NB4 (cell line): ENCODE data around the gene BANP.

Experiments used
- POLR2A ChIP-seq: IDR thresholded peaks from 2 replicates; pipeline ENCODE4 v1.6.1; 2011; ENCODE audit warnings: mild to moderate bottlenecking; ENCODE audit not compliant: insufficient read length; ENCODE audit errors: extremely low read depth
- TF ChIP-seq, protein P1 (sequence below): IDR thresholded peaks from one replicate; pipeline ENCODE4 v1.5.1; 2012; ENCODE audit warnings: low read depth, low read length
- TF ChIP-seq, protein P2 (sequence below): IDR thresholded peaks from 2 replicates; pipeline ENCODE4 v1.6.1; 2011; ENCODE audit warnings: low read depth, low read length

DNA sequence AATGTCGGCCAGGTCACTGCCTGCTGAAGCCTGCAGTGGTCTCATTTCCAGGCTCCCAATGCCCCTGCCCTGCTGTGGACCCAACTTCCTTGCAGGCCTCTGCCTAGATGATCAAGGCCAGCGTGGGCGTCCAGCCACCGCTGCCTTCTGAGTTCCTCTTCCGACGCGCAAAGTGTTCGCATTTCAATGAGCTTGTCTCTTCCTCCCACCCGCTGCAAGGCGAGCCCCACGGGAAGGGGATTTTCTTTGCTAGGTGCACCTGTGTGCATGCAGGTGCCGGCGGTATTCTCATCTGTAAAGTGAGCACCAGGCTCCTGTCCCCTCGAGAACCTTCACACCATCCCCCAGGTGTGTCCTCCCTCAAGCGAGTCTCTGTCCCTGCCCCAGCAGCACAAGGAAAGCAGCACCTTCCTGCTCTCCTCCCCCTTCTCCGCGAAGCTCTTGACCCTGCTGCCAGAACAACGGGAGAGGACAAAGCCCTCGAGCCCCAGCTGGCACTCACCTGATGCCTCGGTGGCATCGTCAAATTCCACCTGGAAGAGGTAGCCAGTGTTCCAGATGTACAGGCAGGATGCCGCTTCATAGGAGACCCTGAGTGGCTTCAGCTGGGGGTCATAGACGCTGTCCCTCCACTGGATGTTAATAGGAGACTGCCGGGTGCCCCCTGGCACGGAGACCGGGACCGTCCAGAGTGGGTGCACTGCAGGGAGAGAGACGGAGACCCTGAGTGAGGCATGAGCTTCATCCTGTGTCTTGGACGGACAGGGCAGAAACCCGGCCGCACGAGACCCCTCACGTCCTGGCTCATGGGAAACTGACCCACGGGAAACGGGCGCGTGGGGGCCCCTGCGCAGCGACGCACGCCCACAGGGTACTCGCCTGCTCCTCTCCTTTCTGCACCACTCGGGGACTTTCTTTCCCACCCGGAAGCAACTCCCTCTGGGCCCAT lies 24.7 kb upstream of the BANP start:
- TF ChIP-seq POLR2A, result no peak
- TF ChIP-seq, protein P1, sequence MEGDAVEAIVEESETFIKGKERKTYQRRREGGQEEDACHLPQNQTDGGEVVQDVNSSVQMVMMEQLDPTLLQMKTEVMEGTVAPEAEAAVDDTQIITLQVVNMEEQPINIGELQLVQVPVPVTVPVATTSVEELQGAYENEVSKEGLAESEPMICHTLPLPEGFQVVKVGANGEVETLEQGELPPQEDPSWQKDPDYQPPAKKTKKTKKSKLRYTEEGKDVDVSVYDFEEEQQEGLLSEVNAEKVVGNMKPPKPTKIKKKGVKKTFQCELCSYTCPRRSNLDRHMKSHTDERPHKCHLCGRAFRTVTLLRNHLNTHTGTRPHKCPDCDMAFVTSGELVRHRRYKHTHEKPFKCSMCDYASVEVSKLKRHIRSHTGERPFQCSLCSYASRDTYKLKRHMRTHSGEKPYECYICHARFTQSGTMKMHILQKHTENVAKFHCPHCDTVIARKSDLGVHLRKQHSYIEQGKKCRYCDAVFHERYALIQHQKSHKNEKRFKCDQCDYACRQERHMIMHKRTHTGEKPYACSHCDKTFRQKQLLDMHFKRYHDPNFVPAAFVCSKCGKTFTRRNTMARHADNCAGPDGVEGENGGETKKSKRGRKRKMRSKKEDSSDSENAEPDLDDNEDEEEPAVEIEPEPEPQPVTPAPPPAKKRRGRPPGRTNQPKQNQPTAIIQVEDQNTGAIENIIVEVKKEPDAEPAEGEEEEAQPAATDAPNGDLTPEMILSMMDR, result no peak
- TF ChIP-seq, protein P2, sequence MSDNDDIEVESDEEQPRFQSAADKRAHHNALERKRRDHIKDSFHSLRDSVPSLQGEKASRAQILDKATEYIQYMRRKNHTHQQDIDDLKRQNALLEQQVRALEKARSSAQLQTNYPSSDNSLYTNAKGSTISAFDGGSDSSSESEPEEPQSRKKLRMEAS, result no peak
